ENCODE results near the gene TRA2A. TPM values are rescaled to one million over a fixed set of nuclear protein-coding genes. Genes with fewer than 3 reads are reported as not detected.

The TRA2A gene
- total and polyA plus RNA-seq, 2 donors, result 64.1 to 86.5 TPM

Small RNA genes lying within 50 kb of the gene (small RNA-seq; reads per million reads assigned to genes)
- gene AC079780.1 (0.09 reads per million), gene RF00019 (not detected)

Other genes starting within 250 kb of the TRA2A start
- 42.8 TPM for gene MALSU1, start 232.6 kb downstream of the TRA2A start, total RNA-seq
- 60.8 TPM for gene MALSU1, start 232.6 kb downstream of the TRA2A start, polyA plus RNA-seq
- gene IGF2BP3, start 61.5 kb downstream of the TRA2A start, total RNA-seq, result 65.7 TPM
- gene IGF2BP3, start 61.5 kb downstream of the TRA2A start, polyA plus RNA-seq, result 0.27 TPM
- gene CCDC126, start 65.4 kb upstream of the TRA2A start, total RNA-seq, result 30.7 TPM
- 10.1 TPM for gene CCDC126, start 65.4 kb upstream of the TRA2A start, polyA plus RNA-seq
- 4.3 TPM for gene FAM221A, start 148.2 kb upstream of the TRA2A start, total RNA-seq
- 7.7 TPM for gene FAM221A, start 148.2 kb upstream of the TRA2A start, polyA plus RNA-seq
- gene STK31, start 178.2 kb upstream of the TRA2A start, total RNA-seq, result 0.90 TPM
- 0.06 TPM for gene STK31, start 178.2 kb upstream of the TRA2A start, polyA plus RNA-seq